ENCODE measurements around the gene VWA1.
"Not testable (repeated sequence)": the region's sequence is repeated elsewhere in the genome, so short reads cannot be mapped to it uniquely, and the experiment has no call there.

The VWA1 gene

GRCh38 chr1:1456683-1457255, 21.3 kb downstream of the VWA1 start:
- not testable (repeated sequence) for DNase-seq (ENCODE audit: low read depth in 1 of 2, low spot score in 1 of 2)

DNA sequence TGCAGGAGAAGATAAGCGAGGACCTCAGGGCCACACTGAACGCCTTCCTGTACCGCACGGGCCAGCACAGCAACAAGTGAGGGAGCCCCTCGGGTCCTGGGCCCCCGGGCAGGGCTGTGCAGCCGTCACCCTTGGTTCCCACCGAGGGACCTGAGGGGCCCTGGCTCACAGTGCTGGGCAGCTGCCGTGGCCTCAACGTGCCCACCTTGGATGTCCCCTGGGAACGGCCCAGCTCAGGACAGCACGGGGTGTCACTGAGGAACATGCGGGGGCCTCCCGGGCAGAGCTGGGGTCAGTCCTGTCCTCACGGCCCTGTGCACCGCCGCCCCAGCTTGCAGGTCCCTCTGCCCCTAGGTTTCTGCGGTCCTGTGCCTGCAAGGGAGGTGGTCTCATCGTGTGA, 23.7 kb downstream of the VWA1 start:
- not testable (repeated sequence) for DNase-seq (ENCODE audit: low read depth in 1 of 2, low spot score in 1 of 2)

GRCh38 chr1:1459711-1460110, 24.2 kb downstream of the VWA1 start:
- not testable (repeated sequence) for DNase-seq (ENCODE audit: low read depth in 1 of 2, low spot score in 1 of 2)

GRCh38 chr1:1460540-1461130, 25.1 kb downstream of the VWA1 start:
- no peak for DNase-seq (ENCODE audit: low read depth in 1 of 2, low spot score in 1 of 2)

DNA sequence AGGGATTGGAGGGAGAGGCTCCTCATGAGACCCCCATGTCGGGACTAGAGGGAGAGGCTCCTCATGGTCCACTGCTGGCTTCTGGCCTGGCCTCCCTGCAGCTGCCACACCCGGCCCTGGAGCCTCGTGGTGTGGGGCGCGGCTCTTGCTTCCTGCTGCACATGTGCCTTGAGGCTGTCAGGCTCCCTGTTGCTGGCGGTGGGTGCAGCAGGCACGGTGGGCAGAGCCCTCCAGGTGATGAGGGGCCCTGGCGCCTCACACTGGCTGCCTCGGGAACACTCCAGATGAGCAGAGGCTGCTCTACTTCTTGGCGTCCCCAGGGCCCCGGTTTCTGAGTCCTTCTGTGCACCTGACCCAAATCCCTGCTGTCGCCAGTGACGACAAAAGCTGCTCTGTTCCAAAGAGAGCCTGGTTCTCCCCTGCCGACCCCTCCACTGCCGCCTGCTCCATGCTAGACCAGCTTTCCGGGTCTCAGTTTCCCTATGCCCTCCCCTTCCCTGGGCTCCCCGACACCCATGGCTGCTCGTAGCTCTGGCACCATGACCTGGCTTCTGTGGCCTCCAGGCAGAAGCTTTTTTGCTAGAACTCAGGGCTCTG, 26.3 kb downstream of the VWA1 start:
- no peak for DNase-seq (ENCODE audit: low read depth in 1 of 2, low spot score in 1 of 2)

DNA sequence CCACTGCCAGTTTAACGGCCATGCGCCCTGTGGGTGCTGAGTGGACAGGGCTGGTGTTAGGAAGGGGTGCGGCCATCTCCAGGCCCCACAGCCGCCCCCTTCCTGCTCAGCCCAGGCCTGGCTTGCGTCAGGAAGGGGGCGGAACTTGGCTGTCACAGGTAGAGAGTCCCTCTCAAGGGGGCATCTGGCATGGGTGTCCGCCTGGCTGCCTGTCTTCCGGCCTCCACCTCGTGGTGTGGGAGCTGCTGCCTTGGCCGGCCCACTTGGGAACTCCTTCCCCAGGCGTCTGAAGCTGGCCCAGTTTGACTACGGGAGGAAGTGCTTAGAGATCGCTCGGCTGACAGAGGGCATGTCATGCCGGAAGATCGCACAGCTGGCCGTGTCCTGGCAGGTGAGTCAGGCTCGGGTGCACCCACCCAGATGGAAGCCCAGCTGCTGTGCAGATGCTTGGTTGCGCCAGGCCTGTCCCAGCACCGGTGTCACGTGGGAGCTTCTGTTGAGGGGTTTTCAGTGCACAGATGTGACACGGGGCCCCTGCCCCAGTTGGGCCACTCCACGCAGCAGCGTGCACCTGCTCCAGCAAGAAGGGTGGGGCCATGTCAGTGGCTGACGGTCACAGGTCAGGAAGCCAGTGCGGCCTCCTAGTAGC, 27.0 kb downstream of the VWA1 start:
- DNase-seq (ENCODE audit: low read depth in 1 of 2, low spot score in 1 of 2): no peak

DNA sequence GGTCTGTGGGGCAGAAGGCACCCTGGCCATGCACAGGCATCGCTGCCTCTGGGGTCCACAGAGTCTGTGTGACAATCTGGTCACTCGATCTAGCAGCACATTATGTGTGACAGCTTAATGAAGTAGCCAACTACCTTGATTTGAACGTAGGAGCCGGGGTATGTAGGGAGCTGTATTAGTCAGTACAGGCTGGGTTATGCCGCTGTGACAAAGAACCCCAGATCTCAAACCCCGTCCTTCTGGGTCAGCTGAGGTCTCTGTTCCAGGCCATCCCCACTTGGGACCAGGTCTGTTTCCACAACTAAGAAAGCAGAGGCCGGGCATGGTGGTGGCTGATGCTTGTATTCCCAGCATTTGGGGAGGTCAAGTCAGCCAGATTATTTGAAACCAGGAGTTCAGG, 27.8 kb downstream of the VWA1 start:
- no peak for DNase-seq (ENCODE audit: low read depth in 1 of 2, low spot score in 1 of 2)

GRCh38 chr1:1468196-1468985, 32.9 kb downstream of the VWA1 start:
- DNase-seq (ENCODE audit: low read depth in 1 of 2, low spot score in 1 of 2): not testable (repeated sequence)

DNA sequence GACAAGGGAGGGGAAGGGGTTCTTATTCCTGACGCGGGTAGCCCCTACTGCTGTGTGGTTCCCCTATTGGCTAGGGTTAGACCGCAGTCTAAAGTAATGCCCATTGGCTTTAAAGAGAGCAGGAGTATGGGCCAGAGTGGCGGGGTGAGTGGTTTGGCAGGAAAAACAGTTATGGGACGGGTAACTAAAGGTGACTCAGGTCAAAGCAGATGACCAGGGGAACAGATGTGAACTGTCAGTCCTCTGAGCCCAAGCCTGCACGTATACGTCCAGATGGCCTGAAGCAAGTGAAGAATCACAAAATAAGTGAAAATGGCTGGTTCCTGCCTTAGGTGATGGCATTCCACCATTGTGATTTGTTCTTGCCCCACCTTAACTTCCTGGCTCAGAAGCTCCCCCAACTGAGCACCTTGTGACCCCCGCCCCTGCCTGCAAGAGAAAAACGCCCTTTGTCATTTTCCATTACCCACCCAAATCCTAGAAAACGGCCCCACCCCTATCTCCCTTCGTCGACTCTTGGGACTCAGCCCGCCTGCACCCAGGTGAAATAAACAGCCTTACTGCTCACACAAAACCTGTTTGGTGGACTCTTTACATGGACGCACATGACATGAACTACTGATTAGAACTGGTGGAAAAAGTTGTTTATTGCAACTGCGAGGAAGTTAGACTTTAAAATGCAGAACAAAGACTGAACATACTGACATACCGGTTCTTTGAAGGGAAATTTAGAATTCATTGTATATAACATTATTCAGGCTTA, 35.3 kb downstream of the VWA1 start:
- no peak for DNase-seq (ENCODE audit: low read depth in 1 of 2, low spot score in 1 of 2)

DNA sequence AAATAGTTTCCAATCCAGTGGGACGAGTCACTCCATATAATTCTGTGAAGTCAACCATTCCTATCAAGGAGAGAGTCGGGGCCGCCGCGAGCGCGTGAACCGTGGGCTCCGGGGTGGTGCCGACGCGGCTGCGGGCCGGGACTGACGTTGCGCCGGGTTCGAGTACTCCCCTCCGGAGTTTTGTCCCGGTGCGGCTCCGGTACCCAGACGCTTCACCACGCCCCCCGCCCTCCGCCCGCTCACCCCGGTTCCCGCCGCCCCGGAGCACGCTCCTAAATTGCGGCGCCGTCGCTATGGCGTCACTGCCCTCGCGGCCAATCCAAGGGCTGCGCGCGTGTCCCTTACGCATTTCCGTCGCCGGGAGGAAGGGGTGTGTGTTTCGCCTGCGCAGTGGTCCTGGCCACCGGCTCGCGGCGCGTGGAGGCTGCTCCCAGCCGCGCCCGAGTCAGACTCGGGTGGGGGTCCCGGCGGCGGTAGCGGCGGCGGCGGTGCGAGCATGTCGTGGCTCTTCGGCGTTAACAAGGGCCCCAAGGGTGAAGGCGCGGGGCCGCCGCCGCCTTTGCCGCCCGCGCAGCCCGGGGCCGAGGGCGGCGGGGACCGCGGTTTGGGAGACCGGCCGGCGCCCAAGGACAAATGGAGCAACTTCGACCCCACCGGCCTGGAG, 36.0 kb downstream of the VWA1 start, which contains the start of gene ATAD3B:
TSS of gene ATAD3B (plus strand) at position 377 of the 664 bp plus-strand sequence. CDS start at position 497, 120 bp downstream.
- peak; percentile 76 to 86 for DNase-seq (ENCODE audit: low read depth in 1 of 2, low spot score in 1 of 2)

GRCh38 chr1:1472053-1472876, 36.8 kb downstream of the VWA1 start:
- not testable (repeated sequence) for DNase-seq (ENCODE audit: low read depth in 1 of 2, low spot score in 1 of 2)

DNA sequence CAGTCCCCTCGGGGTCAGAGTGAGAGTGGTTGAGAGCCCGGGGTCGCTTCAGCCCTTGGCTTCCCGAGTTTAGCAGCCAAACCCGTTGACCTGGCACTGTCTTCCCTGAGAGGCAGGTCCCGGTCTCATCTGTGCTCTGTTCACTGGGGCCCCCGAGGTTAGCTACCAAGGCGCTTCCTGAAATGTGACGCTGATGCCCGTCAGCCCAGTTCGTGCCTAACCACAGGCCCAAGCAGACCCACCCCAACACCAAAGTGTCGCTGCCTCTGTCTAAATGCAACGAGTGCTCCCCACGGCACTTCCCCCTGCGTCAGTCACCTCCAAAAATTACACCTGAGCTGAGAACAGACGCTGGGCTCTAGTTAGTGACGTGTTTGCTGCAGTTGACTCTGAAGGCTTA, 40.5 kb downstream of the VWA1 start:
- not testable (repeated sequence) for DNase-seq (ENCODE audit: low read depth in 1 of 2, low spot score in 1 of 2)

DNA sequence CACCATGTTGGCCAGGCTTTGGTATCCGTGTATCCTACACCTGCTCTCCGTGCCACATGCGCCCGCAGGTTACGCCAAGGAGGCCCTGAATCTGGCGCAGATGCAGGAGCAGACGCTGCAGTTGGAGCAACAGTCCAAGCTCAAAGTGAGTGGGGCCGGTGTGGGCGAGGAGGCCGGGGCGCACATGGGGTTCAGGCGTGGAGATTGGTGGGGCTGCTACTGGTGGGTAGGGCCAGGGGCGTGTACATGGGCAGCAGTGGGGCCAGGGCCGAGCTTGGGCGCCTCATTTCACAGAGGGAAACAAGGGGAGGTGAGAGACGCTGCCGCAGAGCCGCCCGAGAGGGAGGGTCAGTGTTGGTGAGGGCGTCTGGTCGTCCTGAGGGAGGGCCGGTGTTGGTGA, 41.7 kb downstream of the VWA1 start:
- no peak for DNase-seq (ENCODE audit: low read depth in 1 of 2, low spot score in 1 of 2)

DNA sequence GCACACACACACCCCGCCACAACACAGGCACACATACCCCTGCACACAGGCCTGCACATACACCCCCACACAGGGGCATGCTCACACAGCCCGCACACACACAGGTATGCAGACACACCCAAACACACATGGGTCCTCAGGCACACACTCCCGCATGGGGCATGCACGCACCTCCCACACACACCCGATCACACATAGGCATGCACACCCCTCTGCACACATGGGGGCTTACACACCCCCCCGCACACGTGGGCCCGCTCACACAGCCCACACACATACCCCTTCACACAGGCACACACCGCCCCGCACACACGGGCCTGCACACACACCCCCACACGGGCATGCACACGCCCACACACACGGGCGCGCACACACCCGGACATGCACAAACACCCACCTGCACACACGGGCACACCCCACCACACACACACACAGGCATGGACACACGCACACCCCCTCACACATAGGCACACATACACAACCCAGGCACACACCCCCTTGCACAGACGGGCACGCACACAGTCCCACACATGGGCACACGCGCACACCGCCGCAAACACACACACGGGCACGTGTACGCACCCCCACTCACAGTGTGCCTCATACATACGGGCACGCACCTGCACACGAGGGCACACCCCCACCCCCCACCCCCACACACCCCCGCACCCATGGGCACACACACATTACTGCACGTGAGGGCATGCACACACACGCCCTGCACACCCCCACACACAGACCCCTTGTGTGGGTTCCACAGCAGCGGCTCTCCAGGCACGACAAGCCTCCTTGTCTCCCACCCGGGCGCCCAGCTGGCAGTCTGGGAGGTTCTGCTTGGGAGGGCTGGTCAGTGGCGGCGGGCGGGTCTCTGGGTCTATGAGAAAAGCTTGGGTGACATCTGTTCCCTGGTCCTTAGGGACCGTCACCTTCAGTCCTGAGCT, 44.3 kb downstream of the VWA1 start:
- DNase-seq (ENCODE audit: low read depth in 1 of 2, low spot score in 1 of 2): no peak

- DNase-seq (ENCODE audit: low read depth in 1 of 2, low spot score in 1 of 2): not testable (repeated sequence)
Measured at GRCh38 chr1:1480488-1480867, 45.0 kb downstream of the VWA1 start.

- not testable (repeated sequence) for DNase-seq (ENCODE audit: low read depth in 1 of 2, low spot score in 1 of 2)
Measured at GRCh38 chr1:1481811-1482210, 46.3 kb downstream of the VWA1 start.

- DNase-seq (ENCODE audit: low read depth in 1 of 2, low spot score in 1 of 2): no peak
Measured at GRCh38 chr1:1482856-1483255, 47.4 kb downstream of the VWA1 start.

GRCh38 chr1:1483714-1484113, 48.2 kb downstream of the VWA1 start:
- no peak for DNase-seq (ENCODE audit: low read depth in 1 of 2, low spot score in 1 of 2)
